IPS-20b (cell line): Measurements from ENCODE around the gene MATK.

Experiments used
- H3K27ac ChIP-seq: one replicate; pipeline ENCODE4 v1.5.1; 2013; ENCODE audit warnings: low read length
- H3K27me3 ChIP-seq: 2 replicates; pipeline ENCODE4 v1.6.1; 2013; ENCODE audit warnings: mild to moderate bottlenecking, low read length, inconsistent platforms; ENCODE audit not compliant: insufficient read depth
- H3K36me3 ChIP-seq: 2 replicates; pipeline ENCODE4 v1.6.1; 2013; ENCODE audit warnings: low read depth, mild to moderate bottlenecking, inconsistent platforms, low read length, moderate library complexity; ENCODE audit not compliant: insufficient read depth
- H3K4me1 ChIP-seq: 2 replicates; pipeline ENCODE4 v1.6.1; 2013; ENCODE audit warnings: mild to moderate bottlenecking, control low read depth, inconsistent platforms, low read length, moderate library complexity; ENCODE audit not compliant: insufficient read depth
- H3K4me3 ChIP-seq: 2 replicates; pipeline ENCODE4 v1.5.1; 2013; ENCODE audit warnings: mild to moderate bottlenecking, low read length, inconsistent platforms
- H3K9ac ChIP-seq: 2 replicates; pipeline ENCODE4 v1.6.1; 2013; ENCODE audit warnings: low read depth, mild to moderate bottlenecking, inconsistent platforms, low read length, moderate library complexity
- H3K9me3 ChIP-seq: 2 replicates; pipeline ENCODE4 v1.6.1; 2013; ENCODE audit warnings: mild to moderate bottlenecking, low read depth, low read length, inconsistent platforms; ENCODE audit not compliant: insufficient read depth

The MATK gene

GRCh38 chr19:3774621-3775373 lies 11.4 kb downstream of the MATK start:
- H3K9ac ChIP-seq, result no peak overlapping the region
- H3K9me3 ChIP-seq, result no peaks in the 10 kb centered on the region
- H3K4me3 ChIP-seq, result no peak overlapping the region
- no peaks in the 10 kb centered on the region for H3K27me3 ChIP-seq
- no peak overlapping the region for H3K27ac ChIP-seq
- H3K36me3 ChIP-seq, result no peaks in the 10 kb centered on the region
- H3K4me1 ChIP-seq, result peaks cover 5% of the 10 kb centered on the region; the same call in 1 of the 2 replicates

- H3K27ac ChIP-seq, result no peak overlapping the region
- H3K9ac ChIP-seq, result no peak overlapping the region
- H3K9me3 ChIP-seq, result no peaks in the 10 kb centered on the region
- no peaks in the 10 kb centered on the region for H3K27me3 ChIP-seq
- H3K4me3 ChIP-seq, result no peak overlapping the region
- peaks cover 5% of the 10 kb centered on the region; the same call in 1 of the 2 replicates for H3K4me1 ChIP-seq
- no peaks in the 10 kb centered on the region for H3K36me3 ChIP-seq
Measured at GRCh38 chr19:3773814-3774515, 12.2 kb downstream of the MATK start.

GRCh38 chr19:3771906-3772455 lies 14.2 kb downstream of the MATK start, which contains the start of gene RAX2:
RAX2 (minus strand) TSS chr19:3772228; CDS start chr19:3771742, 486 bp downstream.
- Histone ChIP-seq H3K9ac (no peak within 1 kb of the TSS), H3K36me3 (0 out of 2 replicates have a peak, but pooled peaks cover 9% of the 10 kb centered on the region), H3K4me3 (no peak within 1 kb of the TSS), H3K27ac (no peak within 1 kb of the TSS), H3K9me3 (no peaks in the 10 kb centered on the region), H3K4me1 (peaks cover 5% of the 10 kb centered on the region; the same call in 1 of the 2 replicates), H3K27me3 (no peaks in the 10 kb centered on the region)

- H3K4me3 ChIP-seq, result no peak overlapping the region
- H3K27ac ChIP-seq, result no peak overlapping the region
- H3K36me3 ChIP-seq, result peaks cover 15% of the 10 kb centered on the region; the same call in 1 of the 2 replicates
- no peak overlapping the region for H3K9ac ChIP-seq
- no peaks in the 10 kb centered on the region for H3K27me3 ChIP-seq
- H3K4me1 ChIP-seq, result peaks cover 5% of the 10 kb centered on the region; the same call in 1 of the 2 replicates
- no peaks in the 10 kb centered on the region for H3K9me3 ChIP-seq
Measured at GRCh38 chr19:3771000-3771905, 14.9 kb downstream of the MATK start.

GRCh38 chr19:3770136-3770999 lies 15.8 kb downstream of the MATK start:
- Histone ChIP-seq H3K4me1 (peaks cover 5% of the 10 kb centered on the region; the same call in 1 of the 2 replicates), H3K27me3 (no peaks in the 10 kb centered on the region), H3K4me3 (no peak overlapping the region), H3K9me3 (no peaks in the 10 kb centered on the region), H3K9ac (no peak overlapping the region), H3K36me3 (peaks cover 16% of the 10 kb centered on the region; the same call in 1 of the 2 replicates), H3K27ac (no peak overlapping the region)

- H3K27ac ChIP-seq, result no peak overlapping the region
- no peaks in the 10 kb centered on the region for H3K27me3 ChIP-seq
- H3K4me3 ChIP-seq, result no peak overlapping the region
- H3K4me1 ChIP-seq, result peaks cover 5% of the 10 kb centered on the region; the same call in 1 of the 2 replicates
- H3K9ac ChIP-seq, result no peak overlapping the region
- H3K36me3 ChIP-seq, result peaks cover 21% of the 10 kb centered on the region; the same call in 1 of the 2 replicates
- H3K9me3 ChIP-seq, result no peaks in the 10 kb centered on the region
Measured at GRCh38 chr19:3769494-3769893, 16.7 kb downstream of the MATK start.

GRCh38 chr19:3768748-3769099 lies 17.5 kb downstream of the MATK start:
- H3K4me1 ChIP-seq, result peaks cover 5% of the 10 kb centered on the region; the same call in 1 of the 2 replicates
- H3K27me3 ChIP-seq, result no peaks in the 10 kb centered on the region
- H3K9ac ChIP-seq, result no peak overlapping the region
- H3K36me3 ChIP-seq, result peaks cover 21% of the 10 kb centered on the region; the same call in 1 of the 2 replicates
- no peak overlapping the region for H3K27ac ChIP-seq
- no peaks in the 10 kb centered on the region for H3K9me3 ChIP-seq
- H3K4me3 ChIP-seq, result no peak overlapping the region

- Histone ChIP-seq H3K27me3 (no peaks in the 10 kb centered on the region), H3K27ac (no peak overlapping the region), H3K9me3 (no peaks in the 10 kb centered on the region), H3K4me3 (no peak overlapping the region), H3K36me3 (peaks cover 21% of the 10 kb centered on the region; the same call in 1 of the 2 replicates), H3K9ac (no peak overlapping the region), H3K4me1 (peaks cover 7% of the 10 kb centered on the region; the same call in 1 of the 2 replicates)
Measured at GRCh38 chr19:3768015-3768747, 18.0 kb downstream of the MATK start.

- Histone ChIP-seq H3K36me3 (peaks cover 21% of the 10 kb centered on the region; the same call in 1 of the 2 replicates), H3K9me3 (no peaks in the 10 kb centered on the region), H3K27me3 (no peaks in the 10 kb centered on the region), H3K9ac (no peak overlapping the region), H3K4me3 (no peak overlapping the region), H3K27ac (no peak overlapping the region), H3K4me1 (peaks cover 9% of the 10 kb centered on the region; the same call in 1 of the 2 replicates)
Measured at GRCh38 chr19:3767050-3767449, 19.1 kb downstream of the MATK start.

- no peak overlapping the region for H3K9ac ChIP-seq
- H3K4me1 ChIP-seq, result peaks cover 9% of the 10 kb centered on the region; the same call in 1 of the 2 replicates
- peaks cover 21% of the 10 kb centered on the region; the same call in 1 of the 2 replicates for H3K36me3 ChIP-seq
- no peaks in the 10 kb centered on the region for H3K9me3 ChIP-seq
- H3K27ac ChIP-seq, result no peak overlapping the region
- no peak overlapping the region for H3K4me3 ChIP-seq
- H3K27me3 ChIP-seq, result no peaks in the 10 kb centered on the region
Measured at GRCh38 chr19:3766520-3766919, 19.7 kb downstream of the MATK start.
